Measurements from ENCODE around the gene PTH1R.

DNA sequence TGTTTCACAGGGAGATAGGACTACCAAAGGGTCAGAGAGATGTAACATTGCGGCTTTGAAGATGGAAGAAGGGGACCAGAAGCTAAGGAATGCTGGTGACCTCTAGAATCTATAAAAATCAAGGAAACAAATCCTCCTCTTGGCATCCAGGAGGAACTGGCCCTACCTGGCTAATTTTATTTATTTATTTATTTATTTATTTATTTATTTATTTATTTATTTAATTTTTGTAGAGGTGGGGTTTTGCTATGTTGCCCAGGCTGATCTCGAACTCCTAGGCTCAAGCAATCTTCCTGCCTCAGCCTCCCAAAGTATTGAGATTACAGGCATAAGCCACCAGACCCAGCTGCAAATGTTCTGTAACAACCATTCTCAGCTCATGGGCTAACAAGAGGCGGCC lies 34.0 kb upstream of the PTH1R start:
- TF ChIP-seq, protein P1, sequence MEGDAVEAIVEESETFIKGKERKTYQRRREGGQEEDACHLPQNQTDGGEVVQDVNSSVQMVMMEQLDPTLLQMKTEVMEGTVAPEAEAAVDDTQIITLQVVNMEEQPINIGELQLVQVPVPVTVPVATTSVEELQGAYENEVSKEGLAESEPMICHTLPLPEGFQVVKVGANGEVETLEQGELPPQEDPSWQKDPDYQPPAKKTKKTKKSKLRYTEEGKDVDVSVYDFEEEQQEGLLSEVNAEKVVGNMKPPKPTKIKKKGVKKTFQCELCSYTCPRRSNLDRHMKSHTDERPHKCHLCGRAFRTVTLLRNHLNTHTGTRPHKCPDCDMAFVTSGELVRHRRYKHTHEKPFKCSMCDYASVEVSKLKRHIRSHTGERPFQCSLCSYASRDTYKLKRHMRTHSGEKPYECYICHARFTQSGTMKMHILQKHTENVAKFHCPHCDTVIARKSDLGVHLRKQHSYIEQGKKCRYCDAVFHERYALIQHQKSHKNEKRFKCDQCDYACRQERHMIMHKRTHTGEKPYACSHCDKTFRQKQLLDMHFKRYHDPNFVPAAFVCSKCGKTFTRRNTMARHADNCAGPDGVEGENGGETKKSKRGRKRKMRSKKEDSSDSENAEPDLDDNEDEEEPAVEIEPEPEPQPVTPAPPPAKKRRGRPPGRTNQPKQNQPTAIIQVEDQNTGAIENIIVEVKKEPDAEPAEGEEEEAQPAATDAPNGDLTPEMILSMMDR (IDR thresholded peaks at IDR 0.05): no peak
- TF ChIP-seq POLR2A (IDR thresholded peaks at IDR 0.05) (no peak), EP300 (IDR thresholded peaks at IDR 0.05) (no peak), POLR2AphosphoS5 (IDR thresholded peaks at IDR 0.05) (no peak)

Measured in stomach (tissue), 4 donors.